ENCODE data around the gene GPR3.

Gene GPR3

GRCh38 chr1:27392096-27392777, at the start of gene GPR3:
TSS of gene GPR3 (plus strand) at chr1:27392622. CDS start at chr1:27393799, 1,177 bp downstream.
- peak; percentile 85 for DNase-seq (ENCODE audit: low read depth)

- peak; percentile 65 for DNase-seq (ENCODE audit: low read depth)
These were observed 49.4 kb upstream of the GPR3 start for GRCh38 chr1:27342778-27343638.

- DNase-seq (ENCODE audit: low read depth): no peak
These were observed 48.8 kb upstream of the GPR3 start for GRCh38 chr1:27343639-27344025.

GRCh38 chr1:27345272-27345671, 47.1 kb upstream of the GPR3 start:
- no peak for DNase-seq (ENCODE audit: low read depth)

GRCh38 chr1:27346357-27346756, 46.1 kb upstream of the GPR3 start:
- no peak for DNase-seq (ENCODE audit: low read depth)

GRCh38 chr1:27346991-27347624, 45.3 kb upstream of the GPR3 start:
- no peak for DNase-seq (ENCODE audit: low read depth)

- DNase-seq (ENCODE audit: low read depth): no peak
These were observed 43.3 kb upstream of the GPR3 start for GRCh38 chr1:27348861-27349783.

- no peak for DNase-seq (ENCODE audit: low read depth)
These were observed 42.4 kb upstream of the GPR3 start for GRCh38 chr1:27349784-27350662.

- DNase-seq (ENCODE audit: low read depth): no peak
These were observed 41.5 kb upstream of the GPR3 start for GRCh38 chr1:27350663-27351540.

- no peak for DNase-seq (ENCODE audit: low read depth)
These were observed 40.8 kb upstream of the GPR3 start for GRCh38 chr1:27351541-27352107.

GRCh38 chr1:27353166-27353565, 39.3 kb upstream of the GPR3 start:
- DNase-seq (ENCODE audit: low read depth): no peak

GRCh38 chr1:27353629-27354028, 38.8 kb upstream of the GPR3 start:
- no peak for DNase-seq (ENCODE audit: low read depth)

GRCh38 chr1:27355683-27356082, 36.7 kb upstream of the GPR3 start:
- no peak for DNase-seq (ENCODE audit: low read depth)

- no peak for DNase-seq (ENCODE audit: low read depth)
These were observed 36.2 kb upstream of the GPR3 start for GRCh38 chr1:27356277-27356618.

- DNase-seq (ENCODE audit: low read depth): no peak
These were observed 35.7 kb upstream of the GPR3 start for GRCh38 chr1:27356619-27357280.

GRCh38 chr1:27357281-27358037, 35.0 kb upstream of the GPR3 start:
- DNase-seq (ENCODE audit: low read depth): peak; percentile 75

- DNase-seq (ENCODE audit: low read depth): no peak
These were observed 34.1 kb upstream of the GPR3 start for GRCh38 chr1:27358038-27358927.
